SK-N-SH (cell line): Measurements from ENCODE around the gene CHMP6.

Experiments
- CTCF ChIP-seq: fragments of 200-600 bp; sonication (generic); IDR thresholded peaks from 2 replicates; pipeline ENCODE4 v1.6.1; 2017; ENCODE audit warnings: antibody characterized with exemption, mild to moderate bottlenecking, moderate library complexity
- EZH2phosphoT487 ChIP-seq: fragments of 200-600 bp; sonication (generic); IDR thresholded peaks from 2 replicates; pipeline ENCODE4 v1.6.1; 2017; ENCODE audit warnings: low read depth, mixed run types, mild to moderate bottlenecking, antibody characterized with exemption, moderate library complexity, borderline replicate concordance
- GABPA ChIP-seq: IDR thresholded peaks from 2 replicates; pipeline ENCODE4 v1.4.0; 2012; ENCODE audit warnings: low read depth, mild to moderate bottlenecking
- GATA2 ChIP-seq: sonication (generic); formaldehyde crosslinking; IDR thresholded peaks from 2 replicates; pipeline ENCODE4 v1.5.0; 2020; ENCODE audit warnings: mild to moderate bottlenecking, missing genetic modification reagents
- MAX ChIP-seq: IDR thresholded peaks from 2 replicates; pipeline ENCODE4 v1.4.0; 2012; ENCODE audit warnings: low read depth
- MXI1 ChIP-seq: IDR thresholded peaks from 2 replicates; pipeline ENCODE4 v1.6.1; 2012; ENCODE audit warnings: mild to moderate bottlenecking, low read depth, low read length, improper control_type of control experiment
- PBX3 ChIP-seq: IDR thresholded peaks from 2 replicates; pipeline ENCODE4; 2012
- POLR2AphosphoS5 ChIP-seq: IDR thresholded peaks from 2 replicates; pipeline ENCODE4 v1.6.1; 2012; ENCODE audit warnings: low read depth, low read length
- RAD21 ChIP-seq: IDR thresholded peaks from 2 replicates; pipeline ENCODE4 v1.6.1; 2012; ENCODE audit warnings: mild to moderate bottlenecking, low read length
- REST ChIP-seq: IDR thresholded peaks from 2 replicates; pipeline ENCODE4 v1.6.1; 2012; ENCODE audit warnings: mild to moderate bottlenecking, low read depth, low read length, moderate library complexity
- RFX5 ChIP-seq: IDR thresholded peaks from 2 replicates; pipeline ENCODE4 v1.6.1; 2012; ENCODE audit warnings: mild to moderate bottlenecking, improper control_type of control experiment, low read length
- SMC3 ChIP-seq: IDR thresholded peaks from 2 replicates; pipeline ENCODE4 v1.6.1; 2012; ENCODE audit warnings: low read depth, low read length, improper control_type of control experiment
- TCF12 ChIP-seq: IDR thresholded peaks from 2 replicates; pipeline ENCODE4 v1.4.0; 2012
- YY1 ChIP-seq: IDR thresholded peaks from 2 replicates; pipeline ENCODE4 v1.4.0; 2012; ENCODE audit warnings: low read depth, mild to moderate bottlenecking

GRCh38 chr17:80976701-80977100 lies 14.9 kb upstream of the CHMP6 start:
- TF ChIP-seq MAX (no peak), YY1 (no peak), REST (no peak), GATA2 (CRISPR knock-in tag) (no peak), SMC3 (no peak), RAD21 (no peak), EZH2phosphoT487 (no peak), CTCF (no peak), MXI1 (no peak), GABPA (no peak), POLR2AphosphoS5 (no peak), PBX3 (no peak), RFX5 (no peak), TCF12 (no peak)
